Thymus (tissue), 11 donors: ENCODE measurements around the gene RALB. TPM values are rescaled to one million over a fixed set of nuclear protein-coding genes. Genes with fewer than 3 reads are reported as not detected.
"Not testable (repeated sequence)": the region's sequence is repeated elsewhere in the genome, so short reads cannot be mapped to it uniquely, and the experiment has no call there.

Experiments
- DNase-seq, 9 donors: peaks; one replicate each; pipeline ENCODE4 v3.0.0-alpha.2; 2013; ENCODE audit warnings: low spot score in 9 of 9, low read depth in 6 of 9, missing footprints in 1 of 9
- H3K27ac ChIP-seq, 2 donors: one replicate each; pipeline ENCODE4 v1.5.1; 2013; ENCODE audit warnings: control low read depth in 1 of 2, low read depth in 1 of 2, low read length in 1 of 2, mild to moderate bottlenecking in 1 of 2, moderate library complexity in 1 of 2
- H3K27me3 ChIP-seq, 2 donors: one replicate each; pipeline ENCODE4 v1.5.1; 2013; ENCODE audit warnings: low read length in 1 of 2; ENCODE audit not compliant: control insufficient read depth in 2 of 2, insufficient read depth in 1 of 2
- H3K36me3 ChIP-seq, 2 donors: one replicate each; pipeline ENCODE4 v1.5.1; 2013; ENCODE audit warnings: low read length in 1 of 2, mild to moderate bottlenecking in 1 of 2, moderate library complexity in 1 of 2; ENCODE audit not compliant: control insufficient read depth in 2 of 2, insufficient read depth in 2 of 2
- H3K4me1 ChIP-seq, 2 donors: one replicate each; pipeline ENCODE4 v1.5.1; 2013; ENCODE audit warnings: low read length in 2 of 2; ENCODE audit not compliant: control insufficient read depth in 2 of 2, insufficient read depth in 2 of 2
- H3K4me3 ChIP-seq, 2 donors: one replicate each; pipeline ENCODE4 v1.5.1; 2013; ENCODE audit warnings: low read length in 2 of 2, control low read depth in 1 of 2, mild to moderate bottlenecking in 1 of 2
- H3K9me3 ChIP-seq, 2 donors: one replicate each; pipeline ENCODE4 v1.5.1; 2013; ENCODE audit warnings: low read length in 1 of 2, mild to moderate bottlenecking in 1 of 2; ENCODE audit not compliant: control insufficient read depth in 2 of 2, insufficient read depth in 1 of 2
- WGBS: extraction: QIAGEN DNeasy Blood & Tissue Kit; methylation state at CpG from one replicate; pipeline ENCODE4 v1.1.7; 2013; 5-methylcytosine and 5-hydroxymethylcytosine counted together
- polyA plus RNA-seq: library from polyadenylated mRNA; stranded (reverse); fragments of 200-250 nt; gene quantifications from one replicate; pipeline ENCODE4 v1.2.3, GENCODE V29; 2013
- total RNA-seq: library from RNA; stranded (reverse); fragments of 120-200 nt; gene quantifications from one replicate; pipeline ENCODE4 v1.2.4, GENCODE V29; 2013
- donor health status: healthy.

The RALB gene
- total and polyA plus RNA-seq, 2 donors = 23.5 to 32.2 TPM

GRCh38 chr2:120310841-120311240, 58.2 kb downstream of the RALB start:
- H3K4me1 ChIP-seq = peaks cover 3 to 29% of the 10 kb centered on the region in 2 donors
- H3K27me3 ChIP-seq, H3K9me3 ChIP-seq, H3K4me3 ChIP-seq, H3K27ac ChIP-seq, DNase-seq, H3K36me3 ChIP-seq: not testable (repeated sequence)
- 96% methylated on average over 8 of the region's 8 CpGs for WGBS

DNA sequence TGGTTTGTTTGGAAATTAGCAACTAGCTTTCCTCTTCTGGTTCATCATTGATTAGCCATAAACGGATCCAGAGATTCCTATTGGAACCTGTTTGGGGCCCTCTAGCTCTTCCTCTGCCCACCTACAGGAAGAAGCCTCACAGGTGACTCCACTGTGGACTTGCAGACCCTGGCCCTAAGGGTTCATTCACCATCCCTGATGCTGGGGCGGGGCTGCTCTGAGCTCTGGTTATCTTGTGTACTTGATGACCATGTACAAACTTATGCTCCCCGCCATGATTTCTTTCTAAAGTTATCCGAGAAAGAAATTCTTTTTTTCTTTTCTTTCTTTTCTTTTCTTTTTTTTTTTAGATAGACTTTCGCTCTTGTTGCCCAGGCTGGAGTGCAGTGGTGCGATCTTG, 59.4 kb downstream of the RALB start:
- H3K4me1 ChIP-seq = peaks cover 3 to 29% of the 10 kb centered on the region in 2 donors
- H3K4me3 ChIP-seq = no peak overlapping the region
- no peaks in the 10 kb centered on the region for H3K36me3 ChIP-seq
- DNase-seq = no peak
- peaks cover 0 to 4% of the 10 kb centered on the region in 2 donors for H3K9me3 ChIP-seq
- H3K27me3 ChIP-seq = peaks cover 0 to 8% of the 10 kb centered on the region in 2 donors
- no peak overlapping the region for H3K27ac ChIP-seq
- WGBS = 94% methylated on average over 6 of the region's 6 CpGs

DNA sequence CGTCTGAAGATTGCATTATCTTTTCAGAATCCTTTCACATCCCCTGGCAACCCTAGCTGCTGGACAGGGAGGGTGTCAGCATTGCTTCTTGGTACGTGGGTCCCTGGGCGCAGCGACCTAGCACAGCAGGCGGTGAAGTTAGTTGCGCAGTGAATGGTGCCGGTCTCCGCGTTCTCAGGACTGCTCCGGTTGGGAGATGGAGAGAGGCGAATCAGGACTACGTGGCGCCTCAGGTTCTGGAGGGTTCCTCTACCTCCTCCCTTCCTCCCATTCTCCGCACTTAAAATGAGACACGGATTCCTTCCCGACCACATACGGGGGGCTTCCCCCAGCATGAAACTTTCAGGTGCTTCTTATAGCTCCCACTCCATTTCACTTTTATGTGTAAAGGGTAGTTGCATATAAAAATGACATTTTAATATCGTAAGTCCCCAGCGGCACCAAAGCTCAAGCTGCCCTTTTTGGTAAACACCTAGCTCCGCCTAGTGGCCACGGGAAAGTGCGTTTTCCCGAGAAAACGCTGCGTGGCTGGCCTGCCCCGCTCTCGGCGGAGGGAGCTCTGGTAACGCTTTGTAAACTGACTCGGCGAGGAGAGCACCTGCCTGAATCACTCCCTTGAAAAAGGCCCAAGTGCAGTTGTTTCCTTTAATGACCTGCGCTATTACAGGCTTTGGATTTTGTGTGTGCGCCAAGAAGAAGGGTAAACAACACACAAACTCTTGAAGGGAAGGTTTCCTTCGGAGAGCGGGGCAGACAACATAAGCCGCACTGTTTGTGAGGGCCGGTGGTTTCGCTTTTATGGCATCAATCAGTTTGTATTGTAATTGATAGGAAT, 60.4 kb downstream of the RALB start:
- Histone ChIP-seq H3K4me3 (peak overlapping the region in 1 of 2 donors; percentile 49), H3K36me3 (no peaks in the 10 kb centered on the region), H3K4me1 (peaks cover 3 to 29% of the 10 kb centered on the region in 2 donors), H3K27me3 (peaks cover 0 to 8% of the 10 kb centered on the region in 2 donors), H3K9me3 (peaks cover 0 to 4% of the 10 kb centered on the region in 2 donors), H3K27ac (no peak overlapping the region)
- DNase-seq = peak; percentile 49 to 90 (median 76)
- 12% methylated on average over 38 of the region's 38 CpGs for WGBS

GRCh38 chr2:120313695-120314615, 61.3 kb downstream of the RALB start:
- H3K27ac ChIP-seq = no peak overlapping the region
- WGBS = 83% methylated on average over 39 of the region's 39 CpGs
- DNase-seq = no peak

GRCh38 chr2:120314690-120315366, 62.2 kb downstream of the RALB start:
- WGBS = 77% methylated on average over 19 of the region's 19 CpGs
- no peaks in the 10 kb centered on the region for H3K36me3 ChIP-seq
- H3K9me3 ChIP-seq = peaks cover 0 to 4% of the 10 kb centered on the region in 2 donors
- DNase-seq = peak in 5 of 9 donors; percentile 7 to 70 (median 28)
- no peak overlapping the region for H3K4me3 ChIP-seq
- peaks cover 0 to 12% of the 10 kb centered on the region in 2 donors for H3K27me3 ChIP-seq
- no peak overlapping the region for H3K27ac ChIP-seq
- peaks cover 3 to 29% of the 10 kb centered on the region in 2 donors for H3K4me1 ChIP-seq

More at GRCh38 chr2:120313695-120314615, 61.3 kb downstream of the RALB start:
- H3K4me1 ChIP-seq = peaks cover 3 to 29% of the 10 kb centered on the region in 2 donors
- peak overlapping the region in 1 of 2 donors; percentile 49 for H3K4me3 ChIP-seq
- peaks cover 0 to 4% of the 10 kb centered on the region in 2 donors for H3K9me3 ChIP-seq
- H3K27me3 ChIP-seq = peaks cover 0 to 8% of the 10 kb centered on the region in 2 donors
- H3K36me3 ChIP-seq = no peaks in the 10 kb centered on the region

GRCh38 chr2:120315367-120316033, 62.8 kb downstream of the RALB start:
- peaks cover 3 to 23% of the 10 kb centered on the region in 2 donors for H3K4me1 ChIP-seq
- peaks cover 0 to 4% of the 10 kb centered on the region in 2 donors for H3K9me3 ChIP-seq
- H3K36me3 ChIP-seq = no peaks in the 10 kb centered on the region
- no peak for DNase-seq
- WGBS = 96% methylated on average over 17 of the region's 17 CpGs
- no peak overlapping the region for H3K27ac ChIP-seq
- H3K4me3 ChIP-seq = no peak overlapping the region
- peaks cover 0 to 16% of the 10 kb centered on the region in 2 donors for H3K27me3 ChIP-seq

- H3K27ac ChIP-seq = no peak overlapping the region
- H3K4me1 ChIP-seq = peaks cover 3 to 23% of the 10 kb centered on the region in 2 donors
- H3K9me3 ChIP-seq = peaks cover 0 to 4% of the 10 kb centered on the region in 2 donors
- no peak overlapping the region for H3K4me3 ChIP-seq
- H3K36me3 ChIP-seq = no peaks in the 10 kb centered on the region
- 94% methylated on average over 5 of the region's 5 CpGs for WGBS
- H3K27me3 ChIP-seq = peaks cover 0 to 16% of the 10 kb centered on the region in 2 donors
- DNase-seq = no peak
These were observed 63.4 kb downstream of the RALB start for GRCh38 chr2:120316071-120316470.

GRCh38 chr2:120316528-120317179, 64.0 kb downstream of the RALB start:
- no peak overlapping the region for H3K4me3 ChIP-seq
- H3K4me1 ChIP-seq = peaks cover 3 to 23% of the 10 kb centered on the region in 2 donors
- peaks cover 0 to 16% of the 10 kb centered on the region in 2 donors for H3K27me3 ChIP-seq
- 98% methylated on average over 15 of the region's 15 CpGs for WGBS
- H3K9me3 ChIP-seq = peaks cover 0 to 4% of the 10 kb centered on the region in 2 donors
- H3K27ac ChIP-seq = no peak overlapping the region
- DNase-seq = no peak
- H3K36me3 ChIP-seq = no peaks in the 10 kb centered on the region
